HepG2 (cell line): Measurements from ENCODE around the gene ECEL1. TPM values are rescaled to one million over a fixed set of nuclear protein-coding genes. Genes with fewer than 3 reads are reported as not detected.

Experiments
- ATAC-seq: fragments of 200-7000 bp; cut with Tn5 transposase; 3 replicates; pipeline ENCODE4 v1.9.1; 2020; ENCODE audit warnings: mild to moderate bottlenecking, moderate library complexity
- BruUV-seq: library from RNA; stranded (reverse); fragments of 400-500 nt; replicated peaks from 2 replicates; lab custom pipeline; 2021; lab: Mats Ljungman, UMichigan
- CTCF ChIA-PET: fragments of 300-600 bp; formaldehyde crosslinking; extraction: SDS; loops from one replicate; lab custom pipeline; 2021; ENCODE audit warnings: low total read pairs, inconsistent platforms, low intra/inter-chr PET ratio; lab: Yijun Ruan, JAX
- POLR2A ChIA-PET: fragments of 350-600 bp; sonication (Branson Sonifier 250); formaldehyde crosslinking; loops from one replicate; lab custom pipeline; 2020; ENCODE audit warnings: antibody characterized with exemption, inconsistent platforms; lab: Yijun Ruan, JAX
- DNase-seq: peaks from one replicate; pipeline ENCODE4 v3.0.0-alpha.2; 2015; ENCODE audit warnings: low spot score
- FAIRE-seq: peaks from 3 replicates; lab custom pipeline; 2011; peaks lifted over from hg19 to GRCh38; lab: Jason Lieb, UNC
- H2AFZ ChIP-seq: one replicate; pipeline ENCODE4 v1.6.1; 2011; ENCODE audit warnings: low read length, inconsistent platforms
- H3K27ac ChIP-seq: fragments of 300-600 bp; 3 replicates; pipeline ENCODE4 v1.8.0; 2011; ENCODE audit warnings: mixed run types, mild to moderate bottlenecking, mixed read lengths, low read length, inconsistent platforms; ENCODE audit not compliant: insufficient read depth; ENCODE audit errors: extremely low read length
- H3K27me3 ChIP-seq, 2 experiments: fragments of 200-600 bp in 1 of 2; 2 replicates in 1 of 2; 3 replicates in 1 of 2; pipeline versions ENCODE4 v1.6.0 to v1.8.0; 2011; ENCODE audit warnings: low read length in 2 of 2, mild to moderate bottlenecking in 2 of 2, moderate library complexity in 2 of 2, inconsistent platforms in 1 of 2; ENCODE audit not compliant: insufficient read depth in 2 of 2, control insufficient read depth in 1 of 2
- H3K36me3 ChIP-seq, 2 experiments: fragments of 200-600 bp in 1 of 2; replicated peaks in 1 of 2; 2 replicates in 1 of 2; 3 replicates in 1 of 2; pipeline versions ENCODE4 v1.5.1 to v1.8.0; 2011; ENCODE audit warnings: low read length in 2 of 2, inconsistent platforms in 1 of 2; ENCODE audit not compliant: insufficient read depth in 2 of 2, control insufficient read depth in 1 of 2
- H3K4me1 ChIP-seq: 2 replicates; pipeline ENCODE4 v1.5.1; 2012; ENCODE audit warnings: low read length, inconsistent platforms; ENCODE audit not compliant: insufficient read depth
- H3K4me2 ChIP-seq: 2 replicates; pipeline ENCODE4 v1.6.0; 2011; ENCODE audit warnings: low read depth, low read length, inconsistent platforms
- H3K4me3 ChIP-seq, 3 experiments: fragments of 200-600 bp in 1 of 3; sonication (generic), shearing (Covaris generic) in 1 of 3; replicated peaks in 1 of 3; 2 replicates each; pipeline ENCODE4 v1.5.1; 2011 to 2016; ENCODE audit warnings: low read length in 3 of 3, inconsistent platforms in 2 of 3, low read depth in 2 of 3, mild to moderate bottlenecking in 2 of 3, control low read depth in 1 of 3, mixed read lengths in 1 of 3; ENCODE audit not compliant: insufficient read depth in 1 of 3
- H3K79me2 ChIP-seq: one replicate; pipeline ENCODE4 v1.6.1; 2011; ENCODE audit warnings: low read length, inconsistent platforms; ENCODE audit not compliant: insufficient read depth
- H3K9ac ChIP-seq: 2 replicates; pipeline ENCODE4 v1.6.0; 2011; ENCODE audit warnings: mild to moderate bottlenecking, low read depth, low read length, inconsistent platforms; ENCODE audit not compliant: insufficient read depth
- H3K9me3 ChIP-seq: 2 replicates; pipeline ENCODE4 v1.5.1; 2012; ENCODE audit warnings: mild to moderate bottlenecking, low read length
- H4K20me1 ChIP-seq: 2 replicates; pipeline ENCODE4 v1.6.0; 2011; ENCODE audit warnings: inconsistent platforms, mild to moderate bottlenecking, low read length, moderate library complexity; ENCODE audit not compliant: insufficient read depth
- CCAR2 ChIP-seq: fragments of 200-400 bp; formaldehyde crosslinking; optimal IDR thresholded peaks from 2 replicates; pipeline ENCODE3; 2018; ENCODE audit warnings: low read depth, mild to moderate bottlenecking, low read length, moderate library complexity
- JDP2 ChIP-seq: sonication (generic); formaldehyde crosslinking; IDR thresholded peaks from 2 replicates; pipeline ENCODE4 v1.8.1; 2022; ENCODE audit warnings: missing genetic modification reagents, borderline replicate concordance
- MAF1 ChIP-seq: sonication (generic); formaldehyde crosslinking; IDR thresholded peaks from 2 replicates; pipeline ENCODE4 v1.5.0; 2020; ENCODE audit warnings: missing genetic modification reagents, borderline replicate concordance
- NFIC ChIP-seq: IDR thresholded peaks from 2 replicates; pipeline ENCODE4 v1.6.1; 2012; ENCODE audit warnings: mild to moderate bottlenecking, low read length, inconsistent platforms
- REL ChIP-seq: sonication (generic); formaldehyde crosslinking; conservative IDR thresholded peaks from 2 replicates; pipeline ENCODE4 v1.8.0; 2022; ENCODE audit warnings: mild to moderate bottlenecking, missing genetic modification reagents, moderate library complexity
- ZBTB34 ChIP-seq: sonication (generic); formaldehyde crosslinking; IDR thresholded peaks from 2 replicates; pipeline ENCODE4 v1.8.0; 2022; ENCODE audit warnings: mild to moderate bottlenecking, missing genetic modification reagents
- ZNF414 ChIP-seq: sonication (generic); formaldehyde crosslinking; IDR thresholded peaks from 2 replicates; pipeline ENCODE4 v1.5.0; 2020; ENCODE audit warnings: missing genetic modification reagents
- ZNF552 ChIP-seq: sonication (generic); formaldehyde crosslinking; IDR thresholded peaks from 2 replicates; pipeline ENCODE4 v1.9.0; 2022; ENCODE audit warnings: missing genetic modification reagents, mild to moderate bottlenecking, borderline replicate concordance
- ZNF607 ChIP-seq: sonication (generic); formaldehyde crosslinking; IDR thresholded peaks from 2 replicates; pipeline ENCODE4 v1.5.1; 2020; ENCODE audit warnings: missing genetic modification reagents, mild to moderate bottlenecking, borderline replicate concordance
- WGBS: methylation state at CpG from one replicate; pipeline ENCODE4 v1.1.6; 2017; ENCODE audit warnings: low lambda C conversion rate; 5-methylcytosine and 5-hydroxymethylcytosine counted together
- in situ Hi-C: cut with HindIII; loops from 2 replicates; pipeline ENCODE4 v1.10.0; 2017; ENCODE audit warnings: low pct_unique_long_range_greater_than_20kb; ENCODE audit not compliant: extremely low pct_ligation_motif_present
- intact Hi-C: fragments of 100-400 bp; cut with micrococcal nuclease; formaldehyde crosslinking; loops from one replicate; pipeline ENCODE4 v1.10.0; 2022; ENCODE audit not compliant: unreplicated experiment
- polyA plus RNA-seq, 8 experiments: library from polyadenylated mRNA; depleted of rRNA in 3 of 8; stranded (reverse) in 7 of 8; unstranded in 1 of 8; fragments of >200 nt; fragmentation: Illumina TruSeq in 4 of 8; extraction: Trizol in 4 of 8; gene quantifications; 2 replicates each; pipeline versions ENCODE4 v1.2.1 to v1.2.3, GENCODE V29; 2011 to 2016; ENCODE audit warnings: low read depth in 4 of 8, missing spikeins in 1 of 8, mixed read lengths in 1 of 8; ENCODE audit not compliant: insufficient read depth in 1 of 8
- total RNA-seq, 5 experiments: library from RNA; depleted of rRNA; stranded (reverse); fragments of >200 nt; fragmentation: Illumina TruSeq; extraction: Trizol; gene quantifications; 2 replicates each; pipeline ENCODE4 v1.2.3, GENCODE V29; 2016; ENCODE audit warnings: low read depth in 1 of 5
- TF ChIP-seq, protein P1 (sequence below): sonication (generic); formaldehyde crosslinking; IDR thresholded peaks from 2 replicates; pipeline ENCODE4 v1.8.0; 2023; ENCODE audit warnings: mild to moderate bottlenecking, missing genetic modification reagents
- TF ChIP-seq, protein P2 (sequence below), 2 experiments: sonication (generic) in 1 of 2; formaldehyde crosslinking in 1 of 2; IDR thresholded peaks; 2 replicates each; pipeline versions ENCODE4 v1.4.0 to v1.6.1; 2018 to 2020; ENCODE audit warnings: missing genetic modification reagents in 2 of 2, borderline replicate concordance in 1 of 2, low read depth in 1 of 2, mild to moderate bottlenecking in 1 of 2, missing biosample characterization in 1 of 2
- TF ChIP-seq, protein P3 (sequence below): sonication (generic); formaldehyde crosslinking; IDR thresholded peaks from 2 replicates; pipeline ENCODE4 v1.9.0; 2021; ENCODE audit warnings: missing genetic modification reagents, mild to moderate bottlenecking, borderline replicate concordance

The ECEL1 gene
- total and polyA plus RNA-seq, 2 of the 13 experiments (the other 11 are each of a cell fraction or from before 2014, with no cell fraction given), result not detected

- DNase-seq (no peak), FAIRE-seq (no peak), ATAC-seq (no peak)
- Histone ChIP-seq H3K9me3 (peaks cover 7% of the 10 kb centered on the region), H3K4me3 (no peak overlapping the region), H3K27me3 (peaks cover 3 to 26% of the 10 kb centered on the region in 2 experiments; a peak in 3 of 5 replicates), H3K9ac (no peak overlapping the region), H3K4me1 (0 out of 2 replicates have a peak, but pooled peaks cover 6% of the 10 kb centered on the region), H4K20me1 (no peaks in the 10 kb centered on the region), H3K79me2 (no peaks in the 10 kb centered on the region), H3K27ac (no peak overlapping the region), H3K36me3 (no peaks in the 10 kb centered on the region), H2AFZ (no peak overlapping the region), H3K4me2 (no peak overlapping the region)
- BruUV-seq, result no TSS peak
- intact Hi-C loops, result no loop called here
- in situ Hi-C loops, result no loop called here
- POLR2A ChIA-PET, result no interaction called here
- TF ChIP-seq, protein P1, sequence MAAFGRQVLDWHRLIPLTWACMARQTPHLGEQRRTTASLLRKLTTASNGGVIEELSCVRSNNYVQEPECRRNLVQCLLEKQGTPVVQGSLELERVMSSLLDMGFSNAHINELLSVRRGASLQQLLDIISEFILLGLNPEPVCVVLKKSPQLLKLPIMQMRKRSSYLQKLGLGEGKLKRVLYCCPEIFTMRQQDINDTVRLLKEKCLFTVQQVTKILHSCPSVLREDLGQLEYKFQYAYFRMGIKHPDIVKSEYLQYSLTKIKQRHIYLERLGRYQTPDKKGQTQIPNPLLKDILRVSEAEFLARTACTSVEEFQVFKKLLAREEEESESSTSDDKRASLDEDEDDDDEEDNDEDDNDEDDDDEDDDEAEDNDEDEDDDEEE (CRISPR knock-in tag), result no peak
- TF ChIP-seq NFIC (no peak), ZNF414 (CRISPR knock-in tag) (no peak), MAF1 (no peak), CCAR2 (no peak), ZNF607 (CRISPR knock-in tag) (no peak), REL (no peak), ZBTB34 (CRISPR knock-in tag) (no peak), JDP2 (CRISPR knock-in tag) (no peak), ZNF552 (CRISPR knock-in tag) (no peak)
- TF ChIP-seq, protein P2, sequence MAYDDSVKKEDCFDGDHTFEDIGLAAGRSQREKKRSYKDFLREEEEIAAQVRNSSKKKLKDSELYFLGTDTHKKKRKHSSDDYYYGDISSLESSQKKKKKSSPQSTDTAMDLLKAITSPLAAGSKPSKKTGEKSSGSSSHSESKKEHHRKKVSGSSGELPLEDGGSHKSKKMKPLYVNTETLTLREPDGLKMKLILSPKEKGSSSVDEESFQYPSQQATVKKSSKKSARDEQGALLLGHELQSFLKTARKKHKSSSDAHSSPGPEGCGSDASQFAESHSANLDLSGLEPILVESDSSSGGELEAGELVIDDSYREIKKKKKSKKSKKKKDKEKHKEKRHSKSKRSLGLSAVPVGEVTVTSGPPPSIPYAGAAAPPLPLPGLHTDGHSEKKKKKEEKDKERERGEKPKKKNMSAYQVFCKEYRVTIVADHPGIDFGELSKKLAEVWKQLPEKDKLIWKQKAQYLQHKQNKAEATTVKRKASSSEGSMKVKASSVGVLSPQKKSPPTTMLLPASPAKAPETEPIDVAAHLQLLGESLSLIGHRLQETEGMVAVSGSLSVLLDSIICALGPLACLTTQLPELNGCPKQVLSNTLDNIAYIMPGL (CRISPR knock-in tag; IDR thresholded peaks at IDR 0.05; ENCODE audit: borderline replicate concordance in 1 of 2, low read depth in 1 of 2), result no peak
- TF ChIP-seq, protein P3, sequence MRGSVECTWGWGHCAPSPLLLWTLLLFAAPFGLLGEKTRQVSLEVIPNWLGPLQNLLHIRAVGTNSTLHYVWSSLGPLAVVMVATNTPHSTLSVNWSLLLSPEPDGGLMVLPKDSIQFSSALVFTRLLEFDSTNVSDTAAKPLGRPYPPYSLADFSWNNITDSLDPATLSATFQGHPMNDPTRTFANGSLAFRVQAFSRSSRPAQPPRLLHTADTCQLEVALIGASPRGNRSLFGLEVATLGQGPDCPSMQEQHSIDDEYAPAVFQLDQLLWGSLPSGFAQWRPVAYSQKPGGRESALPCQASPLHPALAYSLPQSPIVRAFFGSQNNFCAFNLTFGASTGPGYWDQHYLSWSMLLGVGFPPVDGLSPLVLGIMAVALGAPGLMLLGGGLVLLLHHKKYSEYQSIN, result no peak
- WGBS, result 19% methylated on average over 4 of the region's 5 CpGs
- CTCF ChIA-PET, result no interaction called here
These were observed 48.3 kb upstream of the ECEL1 start for GRCh38 chr2:232535761-232536530.
